DLD1 (cell line): ENCODE results near the gene TECPR1.

Source experiments
- in situ Hi-C: cut with HindIII; loops from 2 replicates; pipeline ENCODE4 v1.10.0; 2017; ENCODE audit warnings: low sequenced_read_pairs

The TECPR1 gene

DNA sequence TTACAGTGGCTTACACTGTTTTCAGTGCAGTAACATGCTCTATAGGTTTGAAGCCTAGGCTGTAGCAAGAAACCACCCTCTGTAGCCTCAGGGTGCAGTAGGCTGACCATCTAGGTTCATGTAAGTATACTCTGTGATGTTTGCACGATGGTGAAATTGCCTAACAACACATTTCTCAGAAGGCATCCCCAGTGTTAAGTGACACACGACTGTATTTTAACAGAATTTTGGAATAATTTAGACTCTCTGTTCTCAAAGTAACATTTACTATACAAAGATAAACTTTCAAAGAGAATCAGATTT lies 85.4 kb downstream of the TECPR1 start:
- in situ Hi-C loops: no loop called here

DNA sequence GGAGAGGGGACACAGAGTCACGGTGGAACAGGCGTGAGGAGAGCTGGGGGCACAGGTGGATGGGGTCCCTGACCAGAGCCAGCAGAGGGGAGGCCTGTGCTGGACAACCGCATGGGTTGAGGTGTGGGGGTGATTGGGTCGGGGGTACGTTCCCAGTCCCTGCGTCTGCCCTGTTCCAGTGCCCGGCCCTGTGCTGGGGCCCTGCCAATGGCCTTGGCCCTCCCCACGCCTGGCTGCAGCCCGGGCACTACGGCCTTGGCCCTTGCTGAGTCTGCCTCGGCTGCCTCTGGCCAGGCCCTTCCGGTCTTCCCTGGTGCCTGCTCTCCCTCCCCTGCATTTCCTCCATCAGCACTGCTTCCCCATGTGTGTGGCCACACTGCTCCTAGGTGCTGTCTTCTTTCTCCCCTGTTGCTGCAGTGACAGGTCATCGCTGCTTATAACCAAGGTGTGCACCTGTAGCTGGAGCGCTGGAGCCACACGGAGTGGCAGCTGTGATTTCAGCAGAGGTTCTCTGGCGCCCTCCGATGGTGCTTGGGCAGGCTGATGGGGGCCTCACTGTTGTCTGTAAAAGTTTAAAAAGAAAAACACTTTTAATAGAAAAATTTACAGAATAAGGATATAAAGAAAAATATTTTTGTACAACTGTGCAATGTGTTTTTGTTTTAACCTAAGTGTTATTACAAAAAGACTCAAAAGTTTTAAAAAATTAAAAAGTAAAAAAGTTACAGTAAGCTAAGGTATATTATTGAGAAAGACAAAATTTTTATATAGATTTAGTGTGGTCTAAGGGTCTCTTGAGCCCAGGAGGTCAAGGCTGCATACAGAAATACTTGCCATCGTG lies 86.0 kb downstream of the TECPR1 start:
- in situ Hi-C loops: no loop called here
